Heart right ventricle (tissue), 16 donors: ENCODE measurements around the gene PRKD2. TPM values are rescaled to one million over a fixed set of nuclear protein-coding genes. Genes with fewer than 3 reads are reported as not detected.

Experiments used
- ATAC-seq, 8 donors: fragments of 200-7000 bp; cut with Tn5 transposase; one replicate each; pipeline ENCODE4 v1.9.1; 2020; ENCODE audit warnings: mild to moderate bottlenecking in 8 of 8, moderate library complexity in 8 of 8, moderate number of reproducible peaks in 1 of 8
- DNase-seq, 2 donors: peaks; one replicate each; pipeline ENCODE4 v3.0.0-alpha.2; 2020
- H3K27ac ChIP-seq, 10 donors: fragments of 200-600 bp; sonication (generic) in 2 of 10; one replicate each; pipeline versions ENCODE4 v1.5.0 to v1.8.0; 2020 to 2022; ENCODE audit warnings: mild to moderate bottlenecking in 3 of 10
- H3K27me3 ChIP-seq, 7 donors: fragments of 200-600 bp; one replicate each; pipeline ENCODE4 v1.8.0; 2021 to 2022; ENCODE audit warnings: mild to moderate bottlenecking in 2 of 7
- H3K36me3 ChIP-seq, 9 donors: fragments of 200-600 bp; sonication (generic) in 1 of 9; one replicate each; pipeline versions ENCODE4 v1.5.0 to v1.8.0; 2020 to 2022; ENCODE audit warnings: mild to moderate bottlenecking in 2 of 9
- H3K4me1 ChIP-seq, 9 donors: fragments of 200-600 bp; sonication (generic) in 1 of 9; one replicate each; pipeline versions ENCODE4 v1.5.0 to v1.8.0; 2020 to 2022; ENCODE audit warnings: mild to moderate bottlenecking in 4 of 9
- H3K4me3 ChIP-seq, 10 donors: fragments of 200-600 bp; sonication (generic) in 2 of 10; one replicate each; pipeline versions ENCODE4 v1.5.0 to v1.8.0; 2020 to 2022; ENCODE audit warnings: mild to moderate bottlenecking in 7 of 10, moderate library complexity in 2 of 10
- H3K9me3 ChIP-seq, 11 donors: fragments of 200-600 bp in 10 of 11; sonication (generic) in 2 of 11; one replicate each; pipeline versions ENCODE4 v1.5.0 to v1.8.0; 2013 to 2022; ENCODE audit warnings: mild to moderate bottlenecking in 2 of 11, control low read depth in 1 of 11, moderate library complexity in 1 of 11
- CTCF ChIP-seq, 9 donors: fragments of 200-600 bp; sonication (generic) in 2 of 9; IDR thresholded peaks; one replicate each; pipeline versions ENCODE4 v1.5.0 to v1.8.0; 2021 to 2022; ENCODE audit warnings: antibody characterized with exemption in 9 of 9, mild to moderate bottlenecking in 5 of 9, moderate library complexity in 1 of 9
- WGBS, 2 donors: extraction: QIAGEN DNeasy Blood & Tissue Kit; methylation state at CpG; one replicate each; pipeline ENCODE4 v1.1.7; 2013; ENCODE audit warnings: inconsistent platforms in 1 of 2; 5-methylcytosine and 5-hydroxymethylcytosine counted together
- intact Hi-C, 10 donors: fragments of 100-400 bp; cut with DNase I; formaldehyde crosslinking; loops; one replicate each; pipeline versions ENCODE4 v1.11.1 to v1.14.2; 2022
- polyA plus RNA-seq, 2 donors: library from polyadenylated mRNA; stranded (reverse); fragments of 200-250 nt; gene quantifications; one replicate each; pipeline ENCODE4 v1.2.3, GENCODE V29; 2013
- total RNA-seq, 10 donors: library from RNA; stranded (reverse); fragmentation: NEBNext Ultra II Directional in 3 of 10; extraction: Animal tissue kit (Norgen Biotek cat#: 25700) in 3 of 10; gene quantifications; one replicate each; pipeline versions ENCODE4 v1.2.1 to v1.2.4, GENCODE V29; 2021 to 2023
- donor health status: Arrhythmogenic right ventricular cardiomyopathy.
- donor health status: ischemic (EF 13 %, LVEDD 7.1; RV severe dilation, severe dysfunction).
- donor health status: healthy with polysubstance abuse.
- donor health status: DM: no; HTN: yes; CAD: no.
- donor health status: DM: no; HTN: no; CAD: no.
- donor health status: ischemic (EF 25% LVEDD 6.9; RV normal size, moderate dysfunction).
- donor health status: ischemic (EF 25% LVEDD 5.7; RV mildly dilated, moderate dysfunction).
- donor health status: healthy.
- donor health status: DM: yes; HTN: yes; CAD: no.
- donor health status: Ischemic cardiomyopathy.
- donor health status: ischemic (EF 35%, LVEDD 5.7; RV mildly dilated, moderate dysfunction).
- donor health status: nonischemic (EF 11% LVEDD 7.7; RV severe dilation, severe dysfunction).
- donor health status: DM: yes; HTN: yes; CAD: no.
- donor health status: PGD.
- donor health status: ischemic (EF 29% LVEDD 5.4; RV normal size, mild dysfunction).
- donor health status: nonischemic (EF 23%, LVEDD 6.1; RV moderate dilation, normal function).

PRKD2 gene
- total and polyA plus RNA-seq, 12 donors = 11.7 to 22.7 (median 13.8) TPM

GRCh38 chr19:46661020-46661731, 55.7 kb downstream of the PRKD2 start, which contains the start of gene DACT3:
Gene DACT3 (minus strand): TSS chr19:46661182. CDS start chr19:46661064, 118 bp downstream.
- Histone ChIP-seq H3K4me3 (peak within 1 kb of the TSS; percentile 46 to 87 (median 68)), H3K27ac (peak within 1 kb of the TSS; percentile 2 to 88 (median 74)), H3K4me1 (peaks cover 3 to 32% (median 20%) of the 10 kb centered on the region in 9 donors), H3K9me3 (no peaks in the 10 kb centered on the region), H3K27me3 (peaks cover 0 to 41% (median 0%) of the 10 kb centered on the region in 7 donors), H3K36me3 (no peaks in the 10 kb centered on the region)
- DNase-seq (peak; percentile 100), ATAC-seq (peak; percentile 93 to 98 (median 96))
- intact Hi-C loops = loop anchor here (1.0 to 10.0 kb wide), 8 partner anchors 44 to 136 kb away; no protein-coding TSS in a partner anchor
- WGBS, 2 donors = 0% methylated on average over 58 to 61 of the region's 61 CpGs
- TF ChIP-seq CTCF (IDR thresholded peaks at IDR 0.05) = peak in 2 of 9 donors; percentile 7 to 20

GRCh38 chr19:46660551-46661019, 56.3 kb downstream of the PRKD2 start:
- Histone ChIP-seq H3K4me3 (peak overlapping the region; percentile 46 to 87 (median 68)), H3K4me1 (peaks cover 3 to 32% (median 20%) of the 10 kb centered on the region in 9 donors), H3K27ac (peak overlapping the region; percentile 2 to 83 (median 70)), H3K27me3 (peaks cover 0 to 44% (median 0%) of the 10 kb centered on the region in 7 donors), H3K36me3 (no peaks in the 10 kb centered on the region), H3K9me3 (no peaks in the 10 kb centered on the region)
- 1% methylated on average over 22 to 39 of the region's 40 CpGs for WGBS, 2 donors
- DNase-seq = peak in 1 of 2 donors; percentile 44
- ATAC-seq = peak in 2 of 8 donors; percentile 0 to 4
- no peak for TF ChIP-seq CTCF (IDR thresholded peaks at IDR 0.05)
- intact Hi-C loops = loop anchor here (1.0 to 10.0 kb wide), 8 partner anchors 43 to 136 kb away; no protein-coding TSS in a partner anchor

GRCh38 chr19:46660008-46660517, 56.9 kb downstream of the PRKD2 start:
- intact Hi-C loops = loop anchor here in 9 of 10 donors (5.0 to 10.0 kb wide), 6 partner anchors 43 to 135 kb away; no protein-coding TSS in a partner anchor
- 1 to 4% methylated on average over 14 of the region's 14 CpGs for WGBS, 2 donors
- DNase-seq = peak in 1 of 2 donors; percentile 39

More at GRCh38 chr19:46660008-46660517, 56.9 kb downstream of the PRKD2 start:
- Histone ChIP-seq H3K9me3 (no peaks in the 10 kb centered on the region), H3K27me3 (peaks cover 0 to 49% (median 0%) of the 10 kb centered on the region in 7 donors), H3K4me1 (peaks cover 3 to 32% (median 20%) of the 10 kb centered on the region in 9 donors), H3K4me3 (peak overlapping the region; percentile 46 to 87 (median 68)), H3K36me3 (no peaks in the 10 kb centered on the region), H3K27ac (peak overlapping the region in 9 of 10 donors; percentile 2 to 83 (median 74))
- no peak for ATAC-seq
- no peak for TF ChIP-seq CTCF (IDR thresholded peaks at IDR 0.05)
